ENCODE measurements around the gene FAR2.
"Not testable (repeated sequence)": the region's sequence is repeated elsewhere in the genome, so short reads cannot be mapped to it uniquely, and the experiment has no call there.

GRCh38 chr12:29182247-29182646 is 33.2 kb downstream of the FAR2 start:
- TF ChIP-seq, protein P1, sequence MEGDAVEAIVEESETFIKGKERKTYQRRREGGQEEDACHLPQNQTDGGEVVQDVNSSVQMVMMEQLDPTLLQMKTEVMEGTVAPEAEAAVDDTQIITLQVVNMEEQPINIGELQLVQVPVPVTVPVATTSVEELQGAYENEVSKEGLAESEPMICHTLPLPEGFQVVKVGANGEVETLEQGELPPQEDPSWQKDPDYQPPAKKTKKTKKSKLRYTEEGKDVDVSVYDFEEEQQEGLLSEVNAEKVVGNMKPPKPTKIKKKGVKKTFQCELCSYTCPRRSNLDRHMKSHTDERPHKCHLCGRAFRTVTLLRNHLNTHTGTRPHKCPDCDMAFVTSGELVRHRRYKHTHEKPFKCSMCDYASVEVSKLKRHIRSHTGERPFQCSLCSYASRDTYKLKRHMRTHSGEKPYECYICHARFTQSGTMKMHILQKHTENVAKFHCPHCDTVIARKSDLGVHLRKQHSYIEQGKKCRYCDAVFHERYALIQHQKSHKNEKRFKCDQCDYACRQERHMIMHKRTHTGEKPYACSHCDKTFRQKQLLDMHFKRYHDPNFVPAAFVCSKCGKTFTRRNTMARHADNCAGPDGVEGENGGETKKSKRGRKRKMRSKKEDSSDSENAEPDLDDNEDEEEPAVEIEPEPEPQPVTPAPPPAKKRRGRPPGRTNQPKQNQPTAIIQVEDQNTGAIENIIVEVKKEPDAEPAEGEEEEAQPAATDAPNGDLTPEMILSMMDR (tag by site-specific recombination; IDR thresholded peaks at IDR 0.05): not testable (repeated sequence)
- not testable (repeated sequence) for TF ChIP-seq MZF1 (tag by site-specific recombination; IDR thresholded peaks at IDR 0.05; ENCODE audit: borderline replicate concordance); ZBTB7A (tag by site-specific recombination; IDR thresholded peaks at IDR 0.05; ENCODE audit: low read depth)
